Activated naive CD8-positive, alpha-beta T cell treated with anti-CD3 and anti-CD28 coated beads, Interleukin-2, amount 50 U/mL, for 24 hours (primary cell): ENCODE results near the gene WASL.
"Not testable (repeated sequence)": the region's sequence is repeated elsewhere in the genome, so short reads cannot be mapped to it uniquely, and the experiment has no call there.

Experiments
- ATAC-seq: fragments of 150-1000 bp; cut with Tn5 transposase; one replicate; pipeline ENCODE4 v1.10.0; 2021
- DNase-seq: peaks from one replicate; pipeline ENCODE4 v3.0.0; 2021
- H3K27ac Mint-ChIP-seq: one replicate; pipeline ENCODE4 v1.8.0; 2021; ENCODE audit warnings: mild to moderate bottlenecking, mixed read lengths
- H3K27me3 Mint-ChIP-seq: one replicate; pipeline ENCODE4 v1.8.0; 2021; ENCODE audit warnings: mixed read lengths
- H3K36me3 Mint-ChIP-seq: one replicate; pipeline ENCODE4 v1.8.0; 2021; ENCODE audit warnings: low read depth, mixed read lengths
- H3K4me1 Mint-ChIP-seq: one replicate; pipeline ENCODE4 v1.8.0; 2021; ENCODE audit warnings: mixed read lengths
- H3K4me3 Mint-ChIP-seq: one replicate; pipeline ENCODE4 v1.8.0; 2021; ENCODE audit warnings: mild to moderate bottlenecking, moderate library complexity, mixed read lengths
- H3K9me3 Mint-ChIP-seq: one replicate; pipeline ENCODE4 v1.8.0; 2021; ENCODE audit warnings: mixed read lengths

The WASL gene

GRCh38 chr7:123782071-123782798 lies 33.4 kb upstream of the WASL start:
- no peaks in the 10 kb centered on the region for H3K36me3 Mint-ChIP-seq
- DNase-seq (no peak), ATAC-seq (no peak)
- H3K4me1 Mint-ChIP-seq: no peaks in the 10 kb centered on the region
- no peaks in the 10 kb centered on the region for H3K9me3 Mint-ChIP-seq
- H3K4me3 Mint-ChIP-seq: no peak overlapping the region
- H3K27ac Mint-ChIP-seq: no peak overlapping the region
- H3K27me3 Mint-ChIP-seq: peaks cover 5% of the 10 kb centered on the region

- not testable (repeated sequence) for H3K4me3 Mint-ChIP-seq, ATAC-seq, DNase-seq, H3K27me3 Mint-ChIP-seq, H3K9me3 Mint-ChIP-seq, H3K4me1 Mint-ChIP-seq, H3K36me3 Mint-ChIP-seq, H3K27ac Mint-ChIP-seq
Observed at GRCh38 chr7:123780472-123780871, 31.7 kb upstream of the WASL start.

GRCh38 chr7:123774496-123774895 lies 25.7 kb upstream of the WASL start:
- ATAC-seq (no peak), DNase-seq (no peak)
- Mint-ChIP-seq H3K4me1 (peaks cover 7% of the 10 kb centered on the region), H3K9me3 (no peaks in the 10 kb centered on the region), H3K36me3 (peaks cover 2% of the 10 kb centered on the region), H3K27ac (no peak overlapping the region), H3K4me3 (no peak overlapping the region), H3K27me3 (peaks cover 11% of the 10 kb centered on the region)

GRCh38 chr7:123773481-123773880 lies 24.7 kb upstream of the WASL start:
- peaks cover 7% of the 10 kb centered on the region for H3K4me1 Mint-ChIP-seq
- H3K27me3 Mint-ChIP-seq: peaks cover 15% of the 10 kb centered on the region
- DNase-seq: no peak

GRCh38 chr7:123772652-123773051 lies 23.8 kb upstream of the WASL start:
- H3K4me1 Mint-ChIP-seq: peaks cover 7% of the 10 kb centered on the region
- no peak for DNase-seq
- H3K4me3 Mint-ChIP-seq: no peak overlapping the region
- no peak for ATAC-seq
- H3K27ac Mint-ChIP-seq: no peak overlapping the region
- H3K9me3 Mint-ChIP-seq: no peaks in the 10 kb centered on the region
- H3K36me3 Mint-ChIP-seq: peaks cover 2% of the 10 kb centered on the region
- peaks cover 15% of the 10 kb centered on the region for H3K27me3 Mint-ChIP-seq

More at GRCh38 chr7:123773481-123773880, 24.7 kb upstream of the WASL start:
- peaks cover 2% of the 10 kb centered on the region for H3K36me3 Mint-ChIP-seq
- H3K9me3 Mint-ChIP-seq: no peaks in the 10 kb centered on the region
- no peak for ATAC-seq
- H3K27ac Mint-ChIP-seq: no peak overlapping the region
- H3K4me3 Mint-ChIP-seq: no peak overlapping the region

- peaks cover 19% of the 10 kb centered on the region for H3K27me3 Mint-ChIP-seq
- H3K4me1 Mint-ChIP-seq: peaks cover 7% of the 10 kb centered on the region
- peaks cover 2% of the 10 kb centered on the region for H3K36me3 Mint-ChIP-seq
- H3K27ac Mint-ChIP-seq: no peak overlapping the region
- DNase-seq (no peak), ATAC-seq (no peak)
- H3K9me3 Mint-ChIP-seq: no peaks in the 10 kb centered on the region
- H3K4me3 Mint-ChIP-seq: no peak overlapping the region
Observed at GRCh38 chr7:123771846-123772245, 23.0 kb upstream of the WASL start.

- H3K4me1 Mint-ChIP-seq: peaks cover 7% of the 10 kb centered on the region
- peaks cover 2% of the 10 kb centered on the region for H3K36me3 Mint-ChIP-seq
- H3K27ac Mint-ChIP-seq: no peak overlapping the region
- H3K27me3 Mint-ChIP-seq: peaks cover 19% of the 10 kb centered on the region
- no peaks in the 10 kb centered on the region for H3K9me3 Mint-ChIP-seq
- ATAC-seq (no peak), DNase-seq (no peak)
- H3K4me3 Mint-ChIP-seq: no peak overlapping the region
Observed at GRCh38 chr7:123771256-123771655, 22.5 kb upstream of the WASL start.

- DNase-seq: no peak
- H3K27ac Mint-ChIP-seq: no peak overlapping the region
- H3K4me3 Mint-ChIP-seq: no peak overlapping the region
- peaks cover 7% of the 10 kb centered on the region for H3K4me1 Mint-ChIP-seq
- peaks cover 16% of the 10 kb centered on the region for H3K27me3 Mint-ChIP-seq
- ATAC-seq: peak; percentile 98
- peaks cover 2% of the 10 kb centered on the region for H3K36me3 Mint-ChIP-seq
- H3K9me3 Mint-ChIP-seq: no peaks in the 10 kb centered on the region
Observed at GRCh38 chr7:123770378-123770777, 21.6 kb upstream of the WASL start.

GRCh38 chr7:123769371-123769770 lies 20.6 kb upstream of the WASL start:
- H3K27me3 Mint-ChIP-seq: peaks cover 13% of the 10 kb centered on the region
- no peak overlapping the region for H3K4me3 Mint-ChIP-seq
- H3K4me1 Mint-ChIP-seq: peaks cover 7% of the 10 kb centered on the region
- H3K27ac Mint-ChIP-seq: no peak overlapping the region
- H3K36me3 Mint-ChIP-seq: peaks cover 2% of the 10 kb centered on the region
- no peak for ATAC-seq
- DNase-seq: no peak
- no peaks in the 10 kb centered on the region for H3K9me3 Mint-ChIP-seq

- DNase-seq (no peak), ATAC-seq (no peak)
- peaks cover 7% of the 10 kb centered on the region for H3K4me1 Mint-ChIP-seq
- no peak overlapping the region for H3K27ac Mint-ChIP-seq
- peaks cover 2% of the 10 kb centered on the region for H3K36me3 Mint-ChIP-seq
- no peak overlapping the region for H3K4me3 Mint-ChIP-seq
- peaks cover 11% of the 10 kb centered on the region for H3K27me3 Mint-ChIP-seq
- no peaks in the 10 kb centered on the region for H3K9me3 Mint-ChIP-seq
Observed at GRCh38 chr7:123768493-123768892, 19.7 kb upstream of the WASL start.

- ATAC-seq (no peak), DNase-seq (no peak)
- H3K27me3 Mint-ChIP-seq: peaks cover 10% of the 10 kb centered on the region
- H3K4me3 Mint-ChIP-seq: no peak overlapping the region
- H3K9me3 Mint-ChIP-seq: peaks cover 7% of the 10 kb centered on the region
- H3K36me3 Mint-ChIP-seq: no peaks in the 10 kb centered on the region
- no peak overlapping the region for H3K27ac Mint-ChIP-seq
- no peaks in the 10 kb centered on the region for H3K4me1 Mint-ChIP-seq
Observed at GRCh38 chr7:123763191-123763661, 14.4 kb upstream of the WASL start.

GRCh38 chr7:123761729-123762128 lies 12.9 kb upstream of the WASL start:
- H3K36me3 Mint-ChIP-seq: no peaks in the 10 kb centered on the region
- DNase-seq (no peak), ATAC-seq (no peak)
- H3K4me1 Mint-ChIP-seq: peaks cover under 1% of the 10 kb centered on the region
- peaks cover 7% of the 10 kb centered on the region for H3K9me3 Mint-ChIP-seq
- no peak overlapping the region for H3K27ac Mint-ChIP-seq
- no peak overlapping the region for H3K4me3 Mint-ChIP-seq
- peaks cover 6% of the 10 kb centered on the region for H3K27me3 Mint-ChIP-seq

GRCh38 chr7:123757095-123757494 lies 8.3 kb upstream of the WASL start:
- DNase-seq: no peak
- peaks cover 18% of the 10 kb centered on the region for H3K4me1 Mint-ChIP-seq

GRCh38 chr7:123755338-123755737 lies 6.5 kb upstream of the WASL start:
- Mint-ChIP-seq H3K9me3 (no peaks in the 10 kb centered on the region), H3K27ac (no peak overlapping the region), H3K4me1 (peaks cover 31% of the 10 kb centered on the region), H3K4me3 (no peak overlapping the region), H3K27me3 (no peaks in the 10 kb centered on the region), H3K36me3 (no peaks in the 10 kb centered on the region)
- ATAC-seq: no peak
- no peak for DNase-seq

More at GRCh38 chr7:123757095-123757494, 8.3 kb upstream of the WASL start:
- peaks cover under 1% of the 10 kb centered on the region for H3K9me3 Mint-ChIP-seq
- peaks cover 4% of the 10 kb centered on the region for H3K27me3 Mint-ChIP-seq
- no peak overlapping the region for H3K27ac Mint-ChIP-seq
- H3K36me3 Mint-ChIP-seq: no peaks in the 10 kb centered on the region
- no peak overlapping the region for H3K4me3 Mint-ChIP-seq
- no peak for ATAC-seq

- no peaks in the 10 kb centered on the region for H3K36me3 Mint-ChIP-seq
- H3K4me3 Mint-ChIP-seq: no peak overlapping the region
- H3K4me1 Mint-ChIP-seq: peaks cover 40% of the 10 kb centered on the region
- ATAC-seq (no peak), DNase-seq (no peak)
- H3K9me3 Mint-ChIP-seq: no peaks in the 10 kb centered on the region
- no peaks in the 10 kb centered on the region for H3K27me3 Mint-ChIP-seq
- H3K27ac Mint-ChIP-seq: no peak overlapping the region
Observed at GRCh38 chr7:123754271-123754871, 5.6 kb upstream of the WASL start.
